HEK293T (cell line): Measurements from ENCODE around the gene CDH8.

Source experiments
- CTCF ChIA-PET: fragments of 350-600 bp; formaldehyde crosslinking; extraction: SDS; loops from one replicate; lab custom pipeline; 2021; ENCODE audit warnings: antibody characterized with exemption, inconsistent platforms; lab: Yijun Ruan, JAX
- POLR2A ChIA-PET: fragments of 350-600 bp; formaldehyde crosslinking; extraction: SDS; loops from one replicate; lab custom pipeline; 2020; ENCODE audit warnings: antibody characterized with exemption, inconsistent platforms; lab: Yijun Ruan, JAX
- DNase-seq: peaks from one replicate; pipeline ENCODE4 v3.0.0; 2012; ENCODE audit warnings: mixed read lengths; ENCODE audit errors: extremely low spot score
- ARNT ChIP-seq: fragments of 450-650 bp; IDR thresholded peaks from 2 replicates; pipeline ENCODE4 v1.6.1; 2017; ENCODE audit warnings: mild to moderate bottlenecking
- BHLHE40 ChIP-seq: fragments of 450-650 bp; IDR thresholded peaks from 2 replicates; pipeline ENCODE4 v1.6.1; 2016; ENCODE audit warnings: mild to moderate bottlenecking, moderate library complexity, borderline replicate concordance
- CTBP1 ChIP-seq: fragments of 450-650 bp; IDR thresholded peaks from 2 replicates; pipeline ENCODE4 v1.6.1; 2016; ENCODE audit warnings: borderline replicate concordance
- ELF4 ChIP-seq: fragments of 450-650 bp; IDR thresholded peaks from 2 replicates; pipeline ENCODE4 v1.6.1; 2017; ENCODE audit warnings: antibody characterized with exemption
- FOXA1 ChIP-seq: fragments of 450-650 bp; IDR thresholded peaks from 2 replicates; pipeline ENCODE4 v1.6.1; 2016; ENCODE audit warnings: mild to moderate bottlenecking
- FOXK2 ChIP-seq: fragments of 450-650 bp; IDR thresholded peaks from 2 replicates; pipeline ENCODE4 v1.6.1; 2016; ENCODE audit warnings: mild to moderate bottlenecking
- FOXM1 ChIP-seq: fragments of 450-650 bp; IDR thresholded peaks from 2 replicates; pipeline ENCODE4 v1.6.1; 2017; ENCODE audit warnings: mild to moderate bottlenecking, borderline replicate concordance
- HDGF ChIP-seq: fragments of 450-650 bp; IDR thresholded peaks from 2 replicates; pipeline ENCODE4 v1.6.1; 2017; ENCODE audit warnings: antibody characterized with exemption, borderline replicate concordance
- L3MBTL2 ChIP-seq: fragments of 450-650 bp; conservative IDR thresholded peaks from 2 replicates; pipeline ENCODE4 v1.6.1; 2016; ENCODE audit warnings: mild to moderate bottlenecking
- LEF1 ChIP-seq: fragments of 450-650 bp; IDR thresholded peaks from 2 replicates; pipeline ENCODE4 v1.6.1; 2017; ENCODE audit warnings: mild to moderate bottlenecking, borderline replicate concordance
- NFRKB ChIP-seq: fragments of 450-650 bp; IDR thresholded peaks from 2 replicates; pipeline ENCODE4 v1.6.1; 2016; ENCODE audit warnings: mild to moderate bottlenecking, moderate library complexity
- SP1 ChIP-seq: fragments of 450-650 bp; IDR thresholded peaks from 2 replicates; pipeline ENCODE4 v1.6.1; 2017
- SUZ12 ChIP-seq: fragments of 450-650 bp; IDR thresholded peaks from 2 replicates; pipeline ENCODE4 v1.6.1; 2016; ENCODE audit warnings: mild to moderate bottlenecking
- TARDBP ChIP-seq: fragments of 450-650 bp; IDR thresholded peaks from 2 replicates; pipeline ENCODE4 v1.6.1; 2016
- ZNF384 ChIP-seq: fragments of 450-650 bp; IDR thresholded peaks from 2 replicates; pipeline ENCODE4 v1.6.1; 2016
- TF ChIP-seq, protein P1 (sequence below): fragments of 450-650 bp; IDR thresholded peaks from 2 replicates; pipeline ENCODE4 v1.6.1; 2016

CDH8 gene

DNA sequence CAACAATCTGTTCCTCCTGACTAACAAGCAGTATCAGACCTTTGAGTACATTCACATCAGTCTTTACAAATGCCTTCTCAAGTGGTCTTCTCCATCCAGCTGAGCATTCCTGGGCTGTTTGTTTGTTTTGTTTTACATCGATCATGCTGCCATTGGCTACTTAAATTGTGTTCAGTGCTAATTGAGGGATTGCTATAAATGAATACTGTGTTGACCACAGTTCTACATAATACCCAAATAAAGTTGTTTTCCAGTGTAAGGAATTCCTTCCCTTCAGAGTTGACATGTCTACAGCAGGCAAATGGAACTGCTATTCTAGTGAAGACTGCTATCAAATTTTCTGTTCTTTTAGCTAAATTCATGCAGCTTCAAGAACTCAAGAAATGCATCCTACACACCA, 3.2 kb downstream of the CDH8 start:
- DNase-seq, result no peak
- ChIA-PET POLR2A (no interaction called here), CTCF (interaction anchor here (0.6 to 0.7 kb wide), 2 partner anchors 10 to 1568 kb away, joined by 3 read pairs; no protein-coding TSS in a partner anchor)
- TF ChIP-seq FOXA1 (no peak), FOXM1 (no peak), HDGF (no peak), CTBP1 (no peak), LEF1 (no peak), SUZ12 (no peak), SP1 (no peak), BHLHE40 (no peak), FOXK2 (no peak), L3MBTL2 (no peak), ZNF384 (no peak), NFRKB (no peak), ARNT (no peak), ELF4 (no peak), TARDBP (no peak)
- TF ChIP-seq, protein P1, sequence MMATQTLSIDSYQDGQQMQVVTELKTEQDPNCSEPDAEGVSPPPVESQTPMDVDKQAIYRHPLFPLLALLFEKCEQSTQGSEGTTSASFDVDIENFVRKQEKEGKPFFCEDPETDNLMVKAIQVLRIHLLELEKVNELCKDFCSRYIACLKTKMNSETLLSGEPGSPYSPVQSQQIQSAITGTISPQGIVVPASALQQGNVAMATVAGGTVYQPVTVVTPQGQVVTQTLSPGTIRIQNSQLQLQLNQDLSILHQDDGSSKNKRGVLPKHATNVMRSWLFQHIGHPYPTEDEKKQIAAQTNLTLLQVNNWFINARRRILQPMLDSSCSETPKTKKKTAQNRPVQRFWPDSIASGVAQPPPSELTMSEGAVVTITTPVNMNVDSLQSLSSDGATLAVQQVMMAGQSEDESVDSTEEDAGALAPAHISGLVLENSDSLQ, result no peak

DNA sequence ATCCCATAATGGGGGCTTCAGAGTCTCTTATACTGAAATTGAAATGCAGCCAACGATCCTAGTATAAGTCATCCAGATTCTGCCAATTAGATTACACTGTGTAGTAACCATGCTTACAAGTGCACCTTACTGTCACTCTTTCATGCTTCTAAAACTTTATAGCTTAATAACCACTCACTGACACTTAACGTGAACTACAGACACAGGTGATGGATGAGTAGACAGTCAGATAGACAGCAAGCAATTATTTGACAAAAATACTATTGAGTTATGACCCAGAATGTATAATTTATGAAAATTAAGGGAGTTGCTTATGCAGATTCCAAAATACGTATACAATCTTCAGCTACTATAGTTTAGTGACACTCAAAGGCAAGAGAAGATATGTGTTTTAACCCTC, 6.3 kb downstream of the CDH8 start:
- no peak for DNase-seq
- ChIA-PET POLR2A (no interaction called here), CTCF (no interaction called here)
- TF ChIP-seq HDGF, result no peak
- no peak for TF ChIP-seq BHLHE40
- TF ChIP-seq, protein P1, result no peak
- no peak for TF ChIP-seq CTBP1
- no peak for TF ChIP-seq L3MBTL2
- no peak for TF ChIP-seq SUZ12

DNA sequence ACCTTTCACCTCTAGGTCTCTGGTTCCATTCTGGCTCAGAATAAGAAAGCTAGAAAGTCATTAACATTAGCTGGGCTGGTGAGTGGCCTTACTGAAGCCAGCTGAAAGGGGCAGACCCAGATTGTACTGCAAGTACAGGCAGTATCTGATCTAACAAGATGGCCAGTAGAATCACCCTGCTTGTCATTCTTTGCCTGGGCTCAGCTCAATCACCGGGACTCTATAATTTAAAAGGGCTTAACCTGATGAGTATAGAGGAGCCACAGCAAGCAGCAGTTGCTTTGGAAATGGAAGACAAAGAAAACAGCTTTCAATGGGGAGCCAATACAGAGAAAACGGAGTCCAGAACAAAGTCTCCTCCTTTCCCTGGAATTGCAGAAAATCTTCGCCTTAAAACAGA, 13.6 kb downstream of the CDH8 start:
- ChIA-PET CTCF (no interaction called here), POLR2A (no interaction called here)

DNA sequence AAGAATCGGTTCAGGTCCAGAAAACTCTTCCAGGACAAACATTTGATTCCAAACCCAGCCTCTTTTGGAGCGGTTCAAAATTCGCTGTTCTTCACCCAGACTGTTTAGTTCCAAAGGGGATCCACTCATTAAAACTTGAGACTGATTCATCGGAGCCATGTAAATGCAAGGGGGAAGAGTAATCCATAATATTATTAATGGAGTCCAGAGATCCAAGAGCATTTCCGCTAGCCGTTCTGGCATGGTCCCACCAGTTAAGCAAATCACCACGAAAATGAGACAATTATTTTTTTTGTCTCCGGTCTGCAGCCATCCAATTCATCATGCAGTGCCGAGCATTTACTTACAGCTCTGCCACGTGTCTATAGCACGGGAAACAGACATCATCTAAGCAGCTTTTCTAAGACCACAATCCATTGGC, 15.1 kb downstream of the CDH8 start:
- ChIA-PET POLR2A (no interaction called here), CTCF (no interaction called here)
- TF ChIP-seq LEF1 (no peak), HDGF (no peak)
- DNase-seq, result no peak

More for the DNA sequence above, 13.6 kb downstream of the CDH8 start:
- TF ChIP-seq SUZ12, result no peak
- TF ChIP-seq ARNT, result no peak
- no peak for TF ChIP-seq LEF1
- no peak for TF ChIP-seq FOXA1
- TF ChIP-seq, protein P1, result no peak
- TF ChIP-seq FOXK2, result no peak
- TF ChIP-seq NFRKB, result no peak
- DNase-seq, result no peak

DNA sequence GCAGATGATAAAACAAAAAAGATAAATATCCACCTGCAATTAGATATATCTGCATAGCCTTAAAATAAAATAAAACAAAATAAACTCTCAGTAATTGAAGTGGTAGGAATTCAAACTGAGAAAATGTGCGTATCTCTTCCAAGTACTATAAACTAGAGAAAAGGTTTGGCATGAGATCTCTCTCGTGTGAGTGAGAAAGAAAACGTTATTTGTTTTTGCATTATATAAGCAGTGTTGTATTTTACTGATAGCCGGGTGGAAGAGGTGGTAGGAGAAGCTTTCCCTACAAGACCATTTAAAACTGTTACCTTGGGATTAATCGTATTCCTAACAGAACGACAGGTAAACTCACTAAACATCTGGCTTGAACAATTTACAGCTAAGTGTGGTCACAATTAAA, 15.6 kb downstream of the CDH8 start:
- TF ChIP-seq HDGF (no peak), ZNF384 (no peak), LEF1 (no peak), ARNT (no peak), ELF4 (no peak), SP1 (no peak), CTBP1 (no peak), BHLHE40 (no peak), NFRKB (no peak), FOXA1 (no peak), FOXK2 (no peak), FOXM1 (no peak), TARDBP (no peak)
- TF ChIP-seq, protein P1, result no peak
- CTCF ChIA-PET, result no interaction called here
- POLR2A ChIA-PET, result no interaction called here
- DNase-seq, result no peak

DNA sequence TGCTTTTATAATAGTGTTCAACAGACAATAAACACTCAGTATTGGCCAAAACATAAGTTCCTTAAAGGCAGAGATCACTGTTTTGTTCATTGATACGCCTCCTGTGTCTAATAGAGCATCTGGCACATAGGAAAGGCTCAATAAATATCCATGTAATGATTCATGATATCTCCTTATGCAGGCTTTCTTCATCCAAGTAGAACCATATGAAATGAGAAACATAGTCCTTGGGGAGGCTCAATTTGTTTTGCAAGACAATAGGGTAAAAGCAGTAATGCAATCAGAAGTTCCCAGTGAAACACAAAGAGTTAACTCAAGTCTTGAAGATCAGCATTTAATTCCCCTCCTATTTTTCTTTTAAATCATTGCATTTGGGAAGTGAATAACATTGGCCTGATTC, 16.4 kb downstream of the CDH8 start:
- POLR2A ChIA-PET, result no interaction called here
- CTCF ChIA-PET, result no interaction called here
- no peak for TF ChIP-seq ELF4
- no peak for DNase-seq
